GM12878 (cell line): ENCODE results near the gene SLC38A2. TPM values are rescaled to one million over a fixed set of nuclear protein-coding genes. Genes with fewer than 3 reads are reported as not detected.

Source experiments
- ATAC-seq: fragments of 200-7000 bp; cut with Tn5 transposase; 3 replicates; pipeline ENCODE4 v1.9.1; 2020; ENCODE audit warnings: mild to moderate bottlenecking, moderate library complexity
- BruUV-seq: library from RNA; stranded (reverse); fragments of 400-500 nt; replicated peaks from 2 replicates; lab custom pipeline; 2021; lab: Mats Ljungman, UMichigan
- CTCF ChIA-PET: fragments of 300-600 bp; sonication (Branson Sonifier 250); formaldehyde crosslinking; extraction: SDS; loops from one replicate; lab custom pipeline; 2021; ENCODE audit warnings: inconsistent platforms; lab: Yijun Ruan, JAX
- POLR2A ChIA-PET: fragments of 350-600 bp; formaldehyde crosslinking; extraction: SDS; loops from one replicate; lab custom pipeline; 2021; ENCODE audit warnings: inconsistent platforms; lab: Charles Lee
- RAD21 ChIA-PET: fragments of 300-600 bp; sonication (Branson Sonifier 250); formaldehyde crosslinking; loops from one replicate; lab custom pipeline; 2023; ENCODE audit warnings: antibody characterized with exemption; ENCODE audit not compliant: unreplicated experiment; lab: Charles Lee
- SMC1A ChIA-PET: fragments of 300-600 bp; sonication (Branson Sonifier 250); formaldehyde crosslinking; loops from one replicate; lab custom pipeline; 2023; ENCODE audit not compliant: unreplicated experiment, uncharacterized antibody; lab: Charles Lee
- DNase-seq: peaks from one replicate; pipeline ENCODE4 v3.0.0-alpha.2; 2011; ENCODE audit warnings: low read depth, low spot score
- FAIRE-seq: peaks from 3 replicates; lab custom pipeline; 2011; peaks lifted over from hg19 to GRCh38; lab: Jason Lieb, UNC
- H2AFZ ChIP-seq: 2 replicates; pipeline ENCODE4 v1.6.0; 2011; ENCODE audit warnings: low read depth, low read length, control low read depth; ENCODE audit not compliant: control insufficient read depth
- H3K27ac ChIP-seq: 2 replicates; pipeline ENCODE4 v1.5.1; 2011; ENCODE audit warnings: control low read depth; ENCODE audit not compliant: control insufficient read depth, insufficient read depth
- H3K27me3 ChIP-seq, 2 experiments: replicated peaks in 1 of 2; 2 replicates each; pipeline versions ENCODE4 v1.6.0 to v1.6.1; 2011; ENCODE audit warnings: low read length in 1 of 2; ENCODE audit not compliant: control insufficient read depth in 2 of 2, insufficient read depth in 2 of 2
- H3K36me3 ChIP-seq, 2 experiments: 2 replicates each; pipeline ENCODE4 v1.5.1; 2011; ENCODE audit warnings: low read length in 1 of 2; ENCODE audit not compliant: control insufficient read depth in 2 of 2, insufficient read depth in 2 of 2
- H3K4me1 ChIP-seq: 2 replicates; pipeline ENCODE4 v1.6.1; 2011; ENCODE audit warnings: mild to moderate bottlenecking, low read length, moderate library complexity, mixed read lengths; ENCODE audit not compliant: control insufficient read depth, insufficient read depth
- H3K4me2 ChIP-seq: 2 replicates; pipeline ENCODE4 v1.6.0; 2011; ENCODE audit warnings: control low read depth; ENCODE audit not compliant: control insufficient read depth, insufficient read depth
- H3K4me3 ChIP-seq: fragments of 200-600 bp; sonication (generic); 2 replicates; pipeline ENCODE4 v1.5.1; 2016
- H3K79me2 ChIP-seq: 2 replicates; pipeline ENCODE4 v1.6.0; 2011; ENCODE audit warnings: low read length; ENCODE audit not compliant: control insufficient read depth, insufficient read depth
- H3K9ac ChIP-seq: 2 replicates; pipeline ENCODE4 v1.8.0; 2011; ENCODE audit warnings: low read length, control low read depth, mixed read lengths; ENCODE audit not compliant: control insufficient read depth, insufficient read depth
- H3K9me3 ChIP-seq: replicated peaks from 3 replicates; pipeline ENCODE4 v1.5.1; 2011; ENCODE audit warnings: mild to moderate bottlenecking, low read length; ENCODE audit not compliant: control insufficient read depth, insufficient read depth
- H4K20me1 ChIP-seq: 2 replicates; pipeline ENCODE4 v1.6.0; 2011; ENCODE audit not compliant: control insufficient read depth, insufficient read depth
- ASH2L ChIP-seq: fragments of 300-600, 200-600 bp; sonication (generic); IDR thresholded peaks from 2 replicates; pipeline ENCODE4 v1.6.1; 2017; ENCODE audit warnings: low read depth, mild to moderate bottlenecking, borderline replicate concordance
- BCL11A ChIP-seq: IDR thresholded peaks from 2 replicates; pipeline ENCODE4 v1.6.1; 2011; ENCODE audit warnings: low read depth, low read length
- HDAC6 ChIP-seq: fragments of 200-600 bp; sonication (generic); IDR thresholded peaks from one replicate; pipeline ENCODE4 v1.8.0; 2017; ENCODE audit warnings: antibody characterized with exemption; ENCODE audit not compliant: unreplicated experiment
- JUNB ChIP-seq: IDR thresholded peaks from 2 replicates; pipeline ENCODE4 v1.6.1; 2016; ENCODE audit warnings: antibody characterized with exemption, mild to moderate bottlenecking
- KDM1A ChIP-seq: fragments of 200-600 bp; sonication (generic); IDR thresholded peaks from 2 replicates; pipeline ENCODE4 v1.6.1; 2016; ENCODE audit warnings: borderline replicate concordance
- NFIC ChIP-seq: IDR thresholded peaks from 2 replicates; pipeline ENCODE4 v1.6.1; 2012; ENCODE audit warnings: low read depth, mild to moderate bottlenecking, inconsistent platforms, low read length, moderate library complexity
- PML ChIP-seq: IDR thresholded peaks from 2 replicates; pipeline ENCODE4 v1.6.1; 2012; ENCODE audit warnings: low read length, inconsistent platforms
- TCF7 ChIP-seq: IDR thresholded peaks from 2 replicates; pipeline ENCODE4 v1.6.1; 2014; ENCODE audit warnings: antibody characterized with exemption, borderline replicate concordance
- ZNF217 ChIP-seq: fragments of 450-650 bp; IDR thresholded peaks from 2 replicates; pipeline ENCODE4 v1.6.1; 2017; ENCODE audit warnings: antibody characterized with exemption, mild to moderate bottlenecking
- WGBS: methylation state at CpG from one replicate; pipeline ENCODE4 v1.1.6; 2016; ENCODE audit warnings: low lambda C conversion rate; ENCODE audit not compliant: insufficient replicate concordance, insufficient coverage; ENCODE audit errors: missing lambda C conversion rate; 5-methylcytosine and 5-hydroxymethylcytosine counted together
- in situ Hi-C: fragments of 300-500 bp; cut with MboI; formaldehyde crosslinking; loops from 9 replicates; pipeline ENCODE4 v1.14.3; 2018; ENCODE audit warnings: mixed read lengths
- intact Hi-C: fragments of 100-400 bp; cut with micrococcal nuclease; formaldehyde crosslinking; loops from one replicate; pipeline ENCODE4 v1.14.2; 2022; ENCODE audit not compliant: unreplicated experiment
- polyA plus RNA-seq, 11 experiments: library from polyadenylated mRNA; depleted of rRNA in 4 of 11; unstranded in 6 of 11; stranded (reverse) in 5 of 11; fragments of >200 nt; fragmentation: Nextera tagmentation in 4 of 11; fragmentation: Illumina TruSeq in 1 of 11; extraction: Ambion mirVana in 4 of 11; extraction: Trizol in 1 of 11; gene quantifications; 1 replicate in 1 of 11; 2 replicates in 10 of 11; pipeline versions ENCODE4 v1.2.1 to v1.2.3, GENCODE V29; 2011 to 2016; ENCODE audit warnings: inconsistent platforms in 2 of 11, missing spikeins in 2 of 11, low read depth in 1 of 11
- total RNA-seq, 4 experiments: library from RNA; depleted of rRNA in 3 of 4; stranded (reverse); fragments of >200 nt in 3 of 4; fragmentation: Illumina TruSeq in 1 of 4; extraction: Trizol in 1 of 4; gene quantifications; 2 replicates each; pipeline versions ENCODE4 v1.2.1 to v1.2.3, GENCODE V29; 2013 to 2021
- TF ChIP-seq, protein P1 (sequence below): IDR thresholded peaks from 2 replicates; pipeline ENCODE4 v1.6.1; 2012; ENCODE audit warnings: improper control_type of control experiment, low read depth, low read length; ENCODE audit not compliant: insufficient replicate concordance

SLC38A2 gene
- total and polyA plus RNA-seq, 10 of the 15 experiments (the other 5 are each of a cell fraction or from before 2014, with no cell fraction given), result 36.2 to 118 (median 79.8) TPM

- no peak for TF ChIP-seq ASH2L
- TF ChIP-seq, protein P1, sequence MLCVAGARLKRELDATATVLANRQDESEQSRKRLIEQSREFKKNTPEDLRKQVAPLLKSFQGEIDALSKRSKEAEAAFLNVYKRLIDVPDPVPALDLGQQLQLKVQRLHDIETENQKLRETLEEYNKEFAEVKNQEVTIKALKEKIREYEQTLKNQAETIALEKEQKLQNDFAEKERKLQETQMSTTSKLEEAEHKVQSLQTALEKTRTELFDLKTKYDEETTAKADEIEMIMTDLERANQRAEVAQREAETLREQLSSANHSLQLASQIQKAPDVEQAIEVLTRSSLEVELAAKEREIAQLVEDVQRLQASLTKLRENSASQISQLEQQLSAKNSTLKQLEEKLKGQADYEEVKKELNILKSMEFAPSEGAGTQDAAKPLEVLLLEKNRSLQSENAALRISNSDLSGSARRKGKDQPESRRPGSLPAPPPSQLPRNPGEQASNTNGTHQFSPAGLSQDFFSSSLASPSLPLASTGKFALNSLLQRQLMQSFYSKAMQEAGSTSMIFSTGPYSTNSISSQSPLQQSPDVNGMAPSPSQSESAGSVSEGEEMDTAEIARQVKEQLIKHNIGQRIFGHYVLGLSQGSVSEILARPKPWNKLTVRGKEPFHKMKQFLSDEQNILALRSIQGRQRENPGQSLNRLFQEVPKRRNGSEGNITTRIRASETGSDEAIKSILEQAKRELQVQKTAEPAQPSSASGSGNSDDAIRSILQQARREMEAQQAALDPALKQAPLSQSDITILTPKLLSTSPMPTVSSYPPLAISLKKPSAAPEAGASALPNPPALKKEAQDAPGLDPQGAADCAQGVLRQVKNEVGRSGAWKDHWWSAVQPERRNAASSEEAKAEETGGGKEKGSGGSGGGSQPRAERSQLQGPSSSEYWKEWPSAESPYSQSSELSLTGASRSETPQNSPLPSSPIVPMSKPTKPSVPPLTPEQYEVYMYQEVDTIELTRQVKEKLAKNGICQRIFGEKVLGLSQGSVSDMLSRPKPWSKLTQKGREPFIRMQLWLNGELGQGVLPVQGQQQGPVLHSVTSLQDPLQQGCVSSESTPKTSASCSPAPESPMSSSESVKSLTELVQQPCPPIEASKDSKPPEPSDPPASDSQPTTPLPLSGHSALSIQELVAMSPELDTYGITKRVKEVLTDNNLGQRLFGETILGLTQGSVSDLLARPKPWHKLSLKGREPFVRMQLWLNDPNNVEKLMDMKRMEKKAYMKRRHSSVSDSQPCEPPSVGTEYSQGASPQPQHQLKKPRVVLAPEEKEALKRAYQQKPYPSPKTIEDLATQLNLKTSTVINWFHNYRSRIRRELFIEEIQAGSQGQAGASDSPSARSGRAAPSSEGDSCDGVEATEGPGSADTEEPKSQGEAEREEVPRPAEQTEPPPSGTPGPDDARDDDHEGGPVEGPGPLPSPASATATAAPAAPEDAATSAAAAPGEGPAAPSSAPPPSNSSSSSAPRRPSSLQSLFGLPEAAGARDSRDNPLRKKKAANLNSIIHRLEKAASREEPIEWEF, result peak; percentile 8
- no peak for TF ChIP-seq NFIC
- no peak for TF ChIP-seq HDAC6
- no peak for TF ChIP-seq ZNF217
- TF ChIP-seq PML, result 0 out of 2 replicates have a peak, but pooled peaks have one; percentile 20
- no peak for TF ChIP-seq JUNB
- TF ChIP-seq KDM1A, result no peak
- TF ChIP-seq TCF7, result no peak
- no peak for TF ChIP-seq BCL11A
- TF ChIP-seq, all 136 proteins: peak for 2
- WGBS, result 81% methylated on average over 4 of the region's 4 CpGs
- ChIA-PET SMC1A (interaction anchor here (0.8 to 4.5 kb wide), 6 partner anchors 12 to 244 kb away, joined by 4 to 23 read pairs (median 6); no protein-coding TSS in a partner anchor), POLR2A (interaction anchor here (0.5 to 2.9 kb wide), 3 partner anchors 21 to 354 kb away, joined by 3 to 12 read pairs (median 3); no protein-coding TSS in a partner anchor), RAD21 (interaction anchor here (1.6 to 3.4 kb wide), 3 partner anchors 17 to 244 kb away, joined by 4 to 19 read pairs (median 15); no protein-coding TSS in a partner anchor), CTCF (interaction anchor here (1.7 to 3.4 kb wide), 2 partner anchors 17 to 244 kb away, joined by 4 to 13 read pairs; no protein-coding TSS in a partner anchor)
- FAIRE-seq (no peak), ATAC-seq (no peak), DNase-seq (no peak)
- peak overlapping the region; percentile 10; the same call in 1 of the 2 replicates for H3K9ac ChIP-seq
- H2AFZ ChIP-seq, result no peak overlapping the region
- peaks cover 26% of the 10 kb centered on the region for H3K4me1 ChIP-seq
- peaks cover 80% of the 10 kb centered on the region for H3K79me2 ChIP-seq
- H3K9me3 ChIP-seq, result no peaks in the 10 kb centered on the region
- H3K27ac ChIP-seq, result no peak overlapping the region
- no peaks in the 10 kb centered on the region; the same call in 1 of the 2 replicates for H4K20me1 ChIP-seq
- intact Hi-C loops, result loop anchor here (5.0 kb wide), 3 partner anchors 217 to 377 kb away; partner anchors contain the start of gene SCAF11
- no peaks in the 10 kb centered on the region for H3K27me3 ChIP-seq
- in situ Hi-C loops, result loop anchor here (5.0 kb wide), 1 partner anchor 102 kb away; the partner anchor contains the start of gene SLC38A1
- peak overlapping the region; percentile 83 for H3K4me2 ChIP-seq
- BruUV-seq, result no TSS peak
- peak overlapping the region; percentile 75 for H3K4me3 ChIP-seq
- H3K36me3 ChIP-seq, result peaks cover 2 to 44% of the 10 kb centered on the region in 2 experiments
Measured at GRCh38 chr12:46369095-46369473, 3.5 kb downstream of the SLC38A2 start.
